ENCODE results near the gene CALCOCO1.
"Not testable (repeated sequence)": the region's sequence is repeated elsewhere in the genome, so short reads cannot be mapped to it uniquely, and the experiment has no call there.

CALCOCO1 gene

DNA sequence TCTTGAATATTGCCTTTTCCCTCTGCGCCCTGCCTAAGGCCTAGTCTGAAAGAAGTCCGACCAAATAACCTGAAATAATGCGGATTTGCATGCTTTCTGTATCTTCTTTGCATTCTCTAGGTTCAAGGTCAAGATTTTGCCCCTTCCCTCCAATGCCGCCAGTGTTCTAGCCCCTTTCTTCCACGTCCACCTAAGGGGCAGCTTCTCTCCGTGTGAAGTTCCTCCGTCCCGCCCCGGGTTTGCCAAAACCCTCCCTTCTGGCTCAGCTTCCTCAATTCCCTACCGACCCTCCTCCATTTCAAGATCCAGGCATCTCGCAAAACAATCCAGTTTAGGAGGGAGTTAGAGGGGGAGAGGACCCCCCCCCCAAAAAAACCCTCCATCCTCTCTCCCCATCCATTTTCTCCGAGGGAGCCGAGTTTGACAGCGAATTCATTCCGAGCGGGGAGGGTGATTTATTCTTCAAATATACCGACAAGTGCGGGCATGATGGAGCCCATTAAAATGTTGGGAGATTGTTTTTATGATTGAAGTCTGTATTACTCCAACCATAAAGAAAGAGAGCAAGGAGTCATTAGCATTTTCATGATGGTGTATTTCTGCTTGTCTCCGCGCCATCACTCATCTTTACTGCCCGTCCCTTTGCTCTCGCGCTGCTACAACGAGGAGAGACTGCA lies 30.5 kb downstream of the CALCOCO1 start:
- no peak for DNase-seq

DNA sequence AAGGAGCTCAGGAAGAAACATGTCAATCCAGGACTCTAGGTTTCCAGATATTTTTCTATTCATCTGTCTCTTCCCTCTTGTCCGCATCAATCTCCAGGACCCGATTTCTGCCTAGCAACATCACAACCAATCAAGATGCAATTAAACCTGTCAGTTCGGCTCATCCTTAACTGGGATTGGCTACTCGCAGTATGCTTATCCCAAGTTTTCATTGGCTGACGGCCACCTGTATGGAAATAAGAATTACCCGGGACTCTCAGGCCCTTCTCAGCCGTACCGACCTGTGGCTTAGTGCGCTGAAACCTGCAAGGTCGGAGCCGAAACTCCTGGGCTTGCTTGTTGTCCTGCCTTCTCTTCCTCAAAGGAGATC lies 31.0 kb downstream of the CALCOCO1 start:
- no peak for DNase-seq

DNA sequence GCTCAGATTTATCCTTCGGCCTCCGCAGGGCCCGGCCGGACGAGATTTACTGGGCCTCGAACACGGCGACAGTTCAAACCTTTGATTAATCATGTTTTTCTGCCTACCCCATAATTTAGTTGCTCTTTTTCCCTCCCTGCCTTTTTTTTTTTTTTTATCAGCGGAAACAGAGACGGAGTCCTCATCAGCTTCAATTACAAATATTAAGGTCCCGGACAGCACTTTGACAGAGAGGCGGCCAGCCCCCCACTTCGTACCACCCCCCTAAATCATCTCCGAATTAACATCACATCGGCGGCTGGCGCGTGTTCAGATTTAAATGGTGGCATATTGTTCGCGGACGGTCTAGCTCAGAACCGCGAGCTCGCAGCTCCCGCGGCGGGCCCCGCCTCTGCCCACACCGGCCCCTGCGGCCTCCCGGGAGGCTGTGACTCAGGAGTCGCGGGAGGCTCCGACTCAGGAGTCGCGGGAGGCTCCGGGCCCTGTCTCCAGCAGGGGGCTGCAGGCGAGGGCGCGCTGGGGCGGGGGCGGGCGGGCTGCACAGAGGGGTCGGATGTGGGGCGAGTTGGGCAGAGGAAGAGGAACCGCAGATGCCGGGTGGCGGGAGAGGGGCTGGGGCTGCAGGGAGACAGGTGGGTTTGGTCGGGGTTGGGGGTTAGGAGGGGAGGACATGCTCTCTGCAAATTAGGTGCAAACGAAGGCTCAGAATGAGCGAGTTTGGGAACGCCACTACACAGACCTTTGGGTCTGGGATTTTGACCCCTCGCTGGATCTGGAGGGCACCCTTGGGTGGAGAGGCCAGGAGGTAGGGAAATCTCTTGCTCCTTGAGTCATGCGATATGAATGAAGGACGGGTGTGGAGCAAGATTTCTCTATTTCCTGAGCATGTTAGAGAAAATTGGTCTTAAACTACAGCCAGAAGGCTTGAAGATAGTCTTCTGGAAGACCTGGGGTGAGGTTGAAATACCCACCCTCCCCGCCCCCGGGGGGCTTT lies 31.8 kb downstream of the CALCOCO1 start:
- peak in 1 of 4 experiments; percentile 14 for DNase-seq

DNA sequence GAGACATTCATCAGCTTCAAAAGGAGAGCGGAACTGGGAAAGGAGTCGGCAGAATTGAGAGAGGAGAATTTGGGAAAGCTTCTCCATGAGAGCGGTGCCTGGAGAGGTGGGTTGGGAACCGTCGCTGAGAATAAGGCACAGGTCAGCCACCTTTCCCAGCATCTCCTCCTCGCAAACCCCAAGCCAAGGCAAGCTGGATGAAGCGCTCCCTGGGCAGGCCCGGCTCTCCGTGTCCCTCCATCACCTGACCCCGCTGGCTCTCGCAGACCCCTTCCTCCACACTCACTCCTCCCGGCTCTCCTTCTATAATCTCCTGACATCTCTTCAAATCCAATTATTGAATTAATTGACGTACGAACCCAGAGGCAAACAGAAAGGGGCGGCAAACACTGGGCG lies 32.5 kb downstream of the CALCOCO1 start:
- DNase-seq = no peak

DNA sequence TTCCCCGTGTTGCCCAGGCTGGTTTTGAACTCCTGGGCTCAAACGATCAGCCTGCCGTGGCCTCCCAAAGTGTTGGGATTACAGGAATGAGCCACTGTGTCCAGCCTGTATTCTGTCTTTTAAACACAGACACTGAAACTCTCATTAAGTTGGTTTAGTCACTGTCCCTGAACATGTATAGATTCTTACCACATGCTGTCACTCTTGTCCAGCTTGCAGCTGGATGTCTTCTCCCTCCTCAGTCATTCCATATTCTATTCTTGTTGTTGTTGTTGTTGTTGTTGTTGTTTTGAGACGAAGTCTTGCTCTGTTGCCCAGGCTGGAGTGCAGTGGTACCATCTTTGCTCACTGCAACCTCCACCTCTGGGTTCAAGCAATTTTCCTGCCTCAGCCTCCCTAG lies 39.1 kb downstream of the CALCOCO1 start:
- no peak for DNase-seq

DNA sequence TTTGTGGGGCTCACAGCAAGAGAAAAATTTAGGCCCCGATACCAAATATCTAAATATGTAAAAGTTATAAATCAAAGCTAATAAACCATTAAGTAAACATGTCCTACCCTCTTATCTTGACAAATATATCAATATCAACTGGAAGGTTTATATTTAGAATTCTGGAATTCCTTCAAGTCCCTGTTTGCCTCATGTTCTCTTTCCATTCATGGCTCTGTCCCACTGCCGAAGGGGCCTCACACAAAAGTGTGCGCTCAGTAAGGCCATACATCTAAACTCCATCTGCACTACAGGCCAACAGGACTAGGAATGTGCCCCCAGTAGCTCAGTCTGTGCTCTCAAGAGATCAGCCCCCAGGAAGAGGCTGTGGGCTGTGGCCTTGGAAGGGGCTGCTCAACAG lies 40.8 kb downstream of the CALCOCO1 start:
- DNase-seq = no peak

DNA sequence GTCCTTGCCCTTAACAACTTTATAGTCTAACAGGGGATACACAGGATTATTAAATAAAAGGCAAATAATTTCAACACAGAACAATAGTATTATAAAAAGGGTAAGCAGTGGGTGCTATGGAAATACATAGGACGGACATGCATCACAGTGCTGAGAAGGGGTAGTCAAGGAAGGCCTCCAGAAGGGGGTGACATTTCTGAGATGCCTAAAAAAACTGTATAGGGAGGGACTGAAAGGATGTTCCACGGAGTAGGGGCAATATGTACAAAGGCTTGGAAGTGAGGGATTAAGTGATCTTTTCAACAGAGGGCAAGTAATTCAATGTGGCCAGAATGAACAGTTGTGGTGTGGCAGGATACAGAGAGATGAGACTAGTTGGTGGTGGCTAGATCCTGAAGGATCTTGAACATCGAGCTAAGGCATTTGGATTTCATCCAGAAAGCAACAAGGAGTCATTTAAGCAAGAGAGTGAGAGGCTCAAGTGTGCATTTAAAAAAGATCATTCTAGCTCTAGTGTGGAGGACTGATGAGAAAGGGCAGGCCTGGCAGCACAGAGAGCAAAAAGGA lies 42.5 kb downstream of the CALCOCO1 start:
- DNase-seq = no peak

DNA sequence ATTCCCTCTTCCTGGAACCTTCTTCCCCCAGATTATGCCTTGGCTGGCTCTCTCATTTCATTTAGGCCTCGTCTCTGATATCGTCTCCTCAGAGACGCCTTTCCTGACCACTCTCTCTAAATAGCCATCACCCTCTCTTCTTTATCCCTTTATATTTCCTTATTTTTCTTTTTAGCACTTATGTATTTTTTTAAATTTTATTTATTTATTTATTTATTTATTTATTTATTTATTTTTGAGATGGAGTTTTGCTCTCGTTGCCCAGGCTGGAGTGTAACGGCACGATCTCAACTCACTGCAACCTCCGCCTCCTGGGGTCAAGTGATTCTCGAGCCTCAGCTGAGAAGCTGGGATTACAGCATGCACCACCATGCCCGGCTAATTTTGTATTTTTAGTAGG lies 43.3 kb downstream of the CALCOCO1 start:
- no peak for DNase-seq

DNA sequence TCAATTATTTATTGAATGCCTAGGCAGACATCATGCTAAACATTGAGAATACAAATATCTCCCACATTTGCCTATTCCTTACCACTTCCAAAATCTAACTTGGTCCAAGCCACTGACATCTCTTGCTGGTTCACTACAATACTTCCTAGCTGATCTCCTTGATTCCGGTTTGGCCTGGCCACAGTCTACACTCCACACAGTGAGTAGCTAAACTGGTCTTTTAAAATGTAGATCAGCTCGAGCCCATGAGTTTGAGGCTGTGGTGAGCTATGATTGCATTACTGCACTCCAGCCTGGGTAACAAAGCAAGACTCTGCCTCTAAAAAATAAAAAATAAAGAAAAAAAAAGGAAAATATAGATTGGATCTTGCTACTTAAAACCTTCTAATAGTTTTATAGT lies 43.8 kb downstream of the CALCOCO1 start:
- no peak for DNase-seq

DNA sequence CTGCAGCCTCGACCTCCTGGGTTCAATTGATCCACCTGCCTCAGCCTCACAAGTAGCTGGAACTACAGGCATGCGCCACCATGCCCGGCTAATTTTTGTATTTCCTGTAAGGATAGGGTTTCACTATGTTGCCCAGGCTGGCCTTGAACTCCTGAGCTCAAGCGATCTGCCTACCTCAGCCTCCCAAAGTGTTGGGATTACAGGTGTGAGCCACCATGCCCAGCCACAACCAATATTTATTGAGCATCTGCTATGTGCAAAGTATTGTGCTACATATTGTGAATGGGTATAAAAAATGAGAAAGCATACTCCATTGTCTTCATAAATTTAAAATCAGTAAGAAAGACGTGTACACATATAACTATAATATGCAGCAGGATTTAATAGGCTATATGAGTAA lies 47.2 kb downstream of the CALCOCO1 start:
- not testable (repeated sequence) for DNase-seq

DNA sequence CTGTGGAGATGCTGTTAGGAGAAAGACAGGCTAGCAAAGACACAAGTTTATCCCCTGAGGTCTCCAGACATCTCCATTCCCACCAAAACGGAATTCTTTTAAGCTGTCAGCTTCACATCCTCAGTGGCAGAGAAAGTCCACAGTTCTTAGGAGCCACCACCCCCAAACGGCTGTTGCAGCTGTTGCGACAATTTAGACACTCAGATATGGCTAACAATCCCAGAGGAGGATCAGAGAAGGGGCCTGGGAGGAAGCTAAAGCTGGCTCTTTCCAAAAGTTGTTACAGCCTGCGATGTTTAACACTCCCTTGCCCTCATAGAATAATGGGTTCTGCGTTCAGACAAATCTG lies 49.5 kb downstream of the CALCOCO1 start:
- no peak for DNase-seq

DNA sequence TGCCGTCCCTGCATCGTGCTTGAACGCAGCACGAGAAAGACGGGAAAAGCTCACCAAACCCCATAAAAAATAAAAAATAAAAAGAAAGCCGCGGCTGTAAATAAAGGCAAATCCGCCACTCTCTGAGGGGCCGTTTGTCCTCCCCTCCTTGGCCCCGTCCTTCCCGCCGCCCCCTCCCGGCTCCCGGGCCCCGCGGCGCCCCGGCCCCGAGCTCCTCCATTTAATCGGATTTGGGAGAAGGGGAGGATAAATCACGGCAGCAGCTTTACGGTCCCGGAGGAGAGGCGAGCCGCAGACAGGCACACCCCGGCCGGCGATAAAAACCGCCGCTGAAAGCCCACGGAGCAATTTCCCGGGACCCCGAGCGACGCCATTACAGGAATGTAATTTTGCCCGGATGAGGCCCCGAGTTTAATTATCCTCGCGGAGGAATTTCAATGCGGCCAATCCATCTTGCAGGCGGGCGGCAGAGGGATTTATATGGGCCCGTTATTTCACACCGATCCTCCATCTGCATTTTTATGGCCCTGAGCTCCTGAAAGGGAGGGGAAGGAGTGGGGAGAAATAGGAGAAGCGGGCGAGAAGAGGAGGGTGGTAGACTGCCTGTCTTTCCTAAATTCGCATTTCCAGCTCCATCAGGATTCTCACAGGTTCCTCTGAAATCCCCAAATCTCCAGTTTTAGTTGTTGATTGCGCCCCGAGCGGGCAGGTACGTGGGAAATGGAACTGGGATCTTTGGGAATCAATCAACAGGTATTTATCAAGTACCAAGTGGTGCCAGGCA lies 50.0 kb downstream of the CALCOCO1 start:
- no peak for DNase-seq

DNA sequence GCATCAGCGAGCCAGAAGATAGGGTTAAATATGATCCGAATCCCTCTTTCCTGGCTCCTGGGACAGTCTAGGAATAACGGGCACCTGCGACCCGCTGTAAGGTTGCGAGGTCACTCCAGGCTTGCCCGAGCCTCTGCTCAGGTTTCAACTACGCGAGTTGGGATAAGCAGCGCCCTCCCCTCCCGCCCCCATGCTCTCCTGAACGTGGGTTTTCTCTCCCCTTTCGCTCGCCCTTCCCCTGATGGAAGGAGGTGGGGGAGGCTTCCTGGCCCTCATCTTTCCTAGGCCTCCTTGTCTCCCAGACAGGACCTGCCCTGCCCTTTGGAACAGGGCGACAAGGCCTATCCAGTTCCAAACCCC lies 50.6 kb downstream of the CALCOCO1 start:
- peak in 1 of 4 experiments; percentile 14 for DNase-seq

DNA sequence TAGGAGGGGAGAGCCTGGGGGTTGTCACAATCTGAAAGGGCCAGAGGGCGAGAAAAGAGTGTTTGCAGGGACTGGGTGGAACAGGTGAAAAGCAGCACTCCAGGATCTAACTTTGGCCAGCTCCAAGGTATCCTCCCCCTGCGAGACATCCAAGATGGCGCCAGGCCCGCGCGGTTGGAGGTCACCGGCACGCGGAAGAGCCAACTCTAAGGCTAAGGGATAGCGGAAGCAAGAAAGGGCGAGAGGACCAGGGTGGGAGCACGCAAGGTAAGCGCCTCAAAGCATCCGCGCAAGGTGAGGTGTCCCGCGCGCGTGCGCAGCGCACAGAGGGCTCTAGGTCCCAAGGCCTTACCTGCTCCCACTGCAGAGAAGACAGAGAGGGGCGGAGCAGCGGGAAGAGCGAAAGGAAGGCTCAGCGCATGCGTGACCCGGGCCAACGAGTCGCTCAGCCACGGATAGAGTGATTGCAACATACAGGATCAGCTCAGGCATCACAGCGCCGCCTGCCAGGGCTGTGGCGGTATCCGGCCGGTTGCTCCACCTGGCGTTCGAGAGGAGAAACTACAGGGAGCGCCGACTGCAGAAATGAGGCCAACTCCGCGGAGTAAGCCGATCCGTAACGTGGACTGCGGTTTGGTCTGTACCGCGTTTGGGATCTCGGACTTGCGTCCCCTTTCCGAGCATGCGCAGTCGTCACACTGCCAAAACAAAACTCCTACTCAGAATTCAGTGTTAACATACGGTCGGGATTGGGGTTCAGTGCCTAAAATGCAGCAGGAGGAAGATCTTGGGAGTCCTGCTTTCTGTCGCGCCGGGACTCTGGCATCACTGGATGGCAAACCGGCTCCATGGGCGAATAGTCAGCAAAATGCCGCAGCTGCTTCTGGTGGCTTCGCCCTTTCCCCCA lies 51.3 kb downstream of the CALCOCO1 start, which contains the start of gene ATP5MC2:
ATP5MC2 (minus strand) TSS at position 383 of the 907 bp plus-strand sequence. CDS start 3,469 bp downstream, outside the sequence.
- DNase-seq = peak; percentile 93 to 95 (median 94)

DNA sequence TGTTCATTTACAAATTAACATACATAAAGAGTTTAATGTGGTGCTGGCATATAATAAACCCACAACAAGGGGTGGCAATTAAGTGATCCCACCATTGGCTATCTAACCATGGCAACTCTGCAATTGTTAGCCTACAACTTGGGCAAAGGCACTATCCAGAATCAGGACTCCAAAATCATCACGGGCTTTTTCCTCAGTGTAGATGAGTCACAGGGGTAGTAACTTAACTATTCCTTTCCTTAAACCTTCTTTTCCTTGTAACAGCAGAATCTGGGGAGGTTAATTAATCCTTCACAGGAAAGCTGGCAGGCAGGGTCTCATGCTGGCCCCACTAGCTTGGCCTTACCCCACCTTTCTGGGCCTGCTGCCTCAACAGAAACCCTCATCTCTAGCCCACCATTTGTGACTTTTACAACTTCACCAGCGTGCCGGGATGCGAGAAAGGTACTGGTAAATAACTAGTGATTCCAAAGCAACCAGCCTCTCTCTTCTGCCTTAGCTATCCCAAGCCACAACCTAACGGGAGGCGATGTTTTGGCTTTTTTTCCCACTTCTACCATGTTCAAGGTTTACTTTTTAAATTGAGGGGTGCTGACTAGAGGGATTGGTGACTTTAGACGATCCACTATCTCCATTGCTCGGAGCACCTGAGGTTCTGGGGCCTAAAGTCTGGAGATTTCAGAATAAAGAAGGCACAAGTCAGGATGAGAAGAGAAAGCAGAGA lies 52.1 kb downstream of the CALCOCO1 start:
- DNase-seq = no peak

DNA sequence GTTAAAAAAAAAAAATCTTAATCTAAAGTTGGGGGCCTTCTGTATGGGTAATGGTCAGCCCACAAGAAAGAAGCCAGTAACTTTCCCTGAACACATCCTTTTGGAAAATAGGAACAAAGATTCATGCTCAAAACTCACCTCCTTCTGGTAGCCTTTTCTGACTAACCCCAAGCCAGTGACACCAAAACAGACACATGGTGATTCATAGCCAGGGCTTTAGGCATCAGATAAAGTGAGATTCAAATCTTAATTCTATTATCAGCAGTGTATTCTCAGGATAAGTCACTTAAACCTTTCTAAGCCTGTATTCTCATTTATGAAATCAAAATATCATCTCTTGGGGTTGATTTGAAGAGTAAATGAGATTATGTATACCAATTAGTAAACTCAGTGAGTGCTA lies 56.3 kb downstream of the CALCOCO1 start:
- DNase-seq = no peak

DNA sequence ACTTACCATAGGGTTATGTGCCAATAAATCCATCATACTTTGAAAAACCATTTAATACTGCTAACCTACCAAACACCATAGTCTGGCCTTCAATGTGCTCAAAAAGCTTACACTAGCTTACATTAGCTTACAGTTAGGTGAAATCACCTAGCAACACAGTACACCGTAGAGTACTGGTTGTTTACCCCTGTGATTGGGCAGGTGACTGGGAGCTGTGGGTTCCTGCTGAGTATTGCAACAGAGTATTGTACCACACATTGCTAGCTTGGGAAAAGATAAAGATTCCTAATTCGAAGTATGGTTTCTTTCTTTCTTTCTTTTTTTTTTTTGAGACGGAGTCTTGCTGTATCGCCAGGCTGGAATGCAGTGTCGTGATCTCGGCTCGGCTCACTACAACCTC lies 56.9 kb downstream of the CALCOCO1 start:
- DNase-seq = no peak

DNA sequence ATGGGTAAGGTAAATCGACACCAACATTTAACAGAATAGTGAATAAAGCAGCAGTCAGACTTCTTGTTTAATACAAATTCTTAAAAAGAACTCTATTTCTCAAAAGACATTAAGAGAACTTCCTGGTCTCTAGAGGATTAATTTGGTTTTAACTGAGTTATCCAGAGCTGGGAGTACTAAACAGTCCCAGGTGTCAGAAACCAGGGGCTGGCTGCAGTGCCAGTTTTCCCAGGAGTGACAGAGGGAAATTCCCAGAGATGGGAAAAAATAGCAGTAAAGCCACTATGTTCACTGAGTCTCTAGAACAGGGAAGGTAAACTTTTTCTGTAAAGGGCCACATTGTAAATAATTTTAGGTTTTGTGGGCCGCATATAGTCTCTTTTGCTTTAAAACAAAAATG lies 60.2 kb downstream of the CALCOCO1 start:
- no peak for DNase-seq

DNA sequence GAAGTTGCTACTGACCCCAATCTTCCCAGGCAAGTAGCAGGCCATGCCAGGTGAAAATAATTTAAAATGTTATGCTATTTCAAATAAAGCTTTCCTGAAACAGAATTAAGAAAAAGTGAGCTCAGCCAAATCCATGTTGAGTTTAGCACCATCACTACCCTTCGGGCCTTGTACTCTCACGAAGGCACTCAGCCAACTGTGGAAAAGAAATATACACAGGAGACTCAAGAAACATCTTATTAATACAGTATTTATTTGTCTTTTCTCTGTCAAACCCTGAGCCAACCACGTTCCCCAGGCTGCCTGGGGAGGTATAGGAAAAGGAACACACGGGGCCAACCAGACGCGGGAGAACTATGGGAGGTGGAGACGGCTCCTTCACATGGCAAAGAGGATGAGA lies 62.3 kb downstream of the CALCOCO1 start:
- no peak for DNase-seq

DNA sequence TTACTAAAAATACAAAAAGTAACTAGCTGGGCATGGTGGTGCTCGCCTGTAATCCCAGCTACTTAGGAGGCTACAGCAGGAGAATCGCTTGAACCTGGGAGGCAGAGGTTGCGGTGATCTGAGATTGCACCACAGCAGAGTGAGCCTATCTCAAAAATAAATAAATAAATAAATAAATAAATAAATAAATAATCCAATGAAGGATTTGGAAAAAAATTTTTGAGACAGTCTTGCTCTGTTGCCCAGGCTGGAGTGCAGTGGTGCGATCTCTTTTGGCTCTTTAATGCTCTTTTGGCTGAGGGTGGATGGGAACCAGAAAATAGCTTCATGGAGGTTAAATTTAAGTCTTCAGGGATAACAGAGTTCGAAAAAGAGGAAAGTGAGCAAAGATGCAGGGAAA lies 63.1 kb downstream of the CALCOCO1 start:
- DNase-seq = no peak

DNA sequence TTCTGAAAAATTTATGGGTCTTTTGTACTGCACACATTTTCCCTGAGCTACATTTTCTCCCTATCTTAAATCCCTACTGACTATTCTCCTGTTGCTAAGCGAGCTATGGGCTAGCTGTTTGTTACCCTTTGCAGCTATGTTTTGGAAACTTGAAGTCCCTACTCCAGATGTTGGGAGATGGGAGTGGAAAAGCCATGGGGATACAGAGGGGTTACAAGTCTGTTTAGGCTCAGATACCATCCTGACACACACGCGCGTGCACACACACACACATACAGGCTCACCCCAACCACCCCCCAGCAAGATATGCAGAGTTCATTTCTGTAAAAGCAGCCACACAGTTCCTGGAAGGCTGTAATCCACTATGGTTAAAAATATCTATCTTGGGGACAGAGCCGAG lies 67.2 kb downstream of the CALCOCO1 start:
- no peak for DNase-seq
